HepG2 (cell line): ENCODE results near the gene TYMS. TPM values are rescaled to one million over a fixed set of nuclear protein-coding genes. Genes with fewer than 3 reads are reported as not detected.
A peak's percentile ranks its signal among the peaks of the same experiment; 100 is the strongest.

ENCODE experiments used
- ATAC-seq: fragments of 200-7000 bp; cut with Tn5 transposase; 3 replicates; pipeline ENCODE4 v1.9.1; 2020; ENCODE audit warnings: mild to moderate bottlenecking, moderate library complexity
- BruUV-seq: library from RNA; stranded (reverse); fragments of 400-500 nt; replicated peaks from 2 replicates; lab custom pipeline; 2021; lab: Mats Ljungman, UMichigan
- CTCF ChIA-PET: fragments of 300-600 bp; formaldehyde crosslinking; extraction: SDS; loops from one replicate; lab custom pipeline; 2021; ENCODE audit warnings: low total read pairs, inconsistent platforms, low intra/inter-chr PET ratio; lab: Yijun Ruan, JAX
- POLR2A ChIA-PET: fragments of 350-600 bp; sonication (Branson Sonifier 250); formaldehyde crosslinking; loops from one replicate; lab custom pipeline; 2020; ENCODE audit warnings: antibody characterized with exemption, inconsistent platforms; lab: Yijun Ruan, JAX
- DNase-seq: peaks from one replicate; pipeline ENCODE4 v3.0.0-alpha.2; 2015; ENCODE audit warnings: low spot score
- FAIRE-seq: peaks from 3 replicates; lab custom pipeline; 2011; peaks lifted over from hg19 to GRCh38; lab: Jason Lieb, UNC
- H2AFZ ChIP-seq: one replicate; pipeline ENCODE4 v1.6.1; 2011; ENCODE audit warnings: low read length, inconsistent platforms
- H3K27ac ChIP-seq: fragments of 300-600 bp; 3 replicates; pipeline ENCODE4 v1.8.0; 2011; ENCODE audit warnings: mixed run types, mild to moderate bottlenecking, mixed read lengths, low read length, inconsistent platforms; ENCODE audit not compliant: insufficient read depth; ENCODE audit errors: extremely low read length
- H3K27me3 ChIP-seq, 2 experiments: fragments of 200-600 bp in 1 of 2; 2 replicates in 1 of 2; 3 replicates in 1 of 2; pipeline versions ENCODE4 v1.6.0 to v1.8.0; 2011; ENCODE audit warnings: low read length in 2 of 2, mild to moderate bottlenecking in 2 of 2, moderate library complexity in 2 of 2, inconsistent platforms in 1 of 2; ENCODE audit not compliant: insufficient read depth in 2 of 2, control insufficient read depth in 1 of 2
- H3K36me3 ChIP-seq, 2 experiments: fragments of 200-600 bp in 1 of 2; replicated peaks in 1 of 2; 2 replicates in 1 of 2; 3 replicates in 1 of 2; pipeline versions ENCODE4 v1.5.1 to v1.8.0; 2011; ENCODE audit warnings: low read length in 2 of 2, inconsistent platforms in 1 of 2; ENCODE audit not compliant: insufficient read depth in 2 of 2, control insufficient read depth in 1 of 2
- H3K4me1 ChIP-seq: 2 replicates; pipeline ENCODE4 v1.5.1; 2012; ENCODE audit warnings: low read length, inconsistent platforms; ENCODE audit not compliant: insufficient read depth
- H3K4me2 ChIP-seq: 2 replicates; pipeline ENCODE4 v1.6.0; 2011; ENCODE audit warnings: low read depth, low read length, inconsistent platforms
- H3K4me3 ChIP-seq, 3 experiments: fragments of 200-600 bp in 1 of 3; sonication (generic), shearing (Covaris generic) in 1 of 3; replicated peaks in 1 of 3; 2 replicates each; pipeline ENCODE4 v1.5.1; 2011 to 2016; ENCODE audit warnings: low read length in 3 of 3, inconsistent platforms in 2 of 3, low read depth in 2 of 3, mild to moderate bottlenecking in 2 of 3, control low read depth in 1 of 3, mixed read lengths in 1 of 3; ENCODE audit not compliant: insufficient read depth in 1 of 3
- H3K79me2 ChIP-seq: one replicate; pipeline ENCODE4 v1.6.1; 2011; ENCODE audit warnings: low read length, inconsistent platforms; ENCODE audit not compliant: insufficient read depth
- H3K9ac ChIP-seq: 2 replicates; pipeline ENCODE4 v1.6.0; 2011; ENCODE audit warnings: mild to moderate bottlenecking, low read depth, low read length, inconsistent platforms; ENCODE audit not compliant: insufficient read depth
- H3K9me3 ChIP-seq: 2 replicates; pipeline ENCODE4 v1.5.1; 2012; ENCODE audit warnings: mild to moderate bottlenecking, low read length
- H4K20me1 ChIP-seq: 2 replicates; pipeline ENCODE4 v1.6.0; 2011; ENCODE audit warnings: inconsistent platforms, mild to moderate bottlenecking, low read length, moderate library complexity; ENCODE audit not compliant: insufficient read depth
- MAFF ChIP-seq: IDR thresholded peaks from 2 replicates; pipeline ENCODE4 v1.6.1; 2011; ENCODE audit warnings: low read depth, low read length, improper control_type of control experiment
- NFE2 ChIP-seq: sonication (generic); formaldehyde crosslinking; IDR thresholded peaks from 2 replicates; pipeline ENCODE4 v1.4.0; 2020; ENCODE audit warnings: missing genetic modification reagents
- RAD21 ChIP-seq: fragments of 450-650 bp; formaldehyde crosslinking; IDR thresholded peaks from 2 replicates; pipeline ENCODE4 v1.5.0; 2020; ENCODE audit warnings: mild to moderate bottlenecking
- RXRB ChIP-seq: IDR thresholded peaks from 2 replicates; pipeline ENCODE4 v1.6.1; 2016; ENCODE audit warnings: borderline replicate concordance, missing genetic modification reagents, missing compliant biosample characterization
- SIN3A ChIP-seq: IDR thresholded peaks from 2 replicates; pipeline ENCODE4 v1.6.1; 2011; ENCODE audit warnings: low read depth, mild to moderate bottlenecking, control low read depth, low read length, borderline replicate concordance
- ZNF678 ChIP-seq: sonication (generic); formaldehyde crosslinking; IDR thresholded peaks from 2 replicates; pipeline ENCODE4 v1.4.0; 2020; ENCODE audit warnings: mild to moderate bottlenecking, missing genetic modification reagents
- WGBS: methylation state at CpG from one replicate; pipeline ENCODE4 v1.1.6; 2017; ENCODE audit warnings: low lambda C conversion rate; 5-methylcytosine and 5-hydroxymethylcytosine counted together
- in situ Hi-C: cut with HindIII; loops from 2 replicates; pipeline ENCODE4 v1.10.0; 2017; ENCODE audit warnings: low pct_unique_long_range_greater_than_20kb; ENCODE audit not compliant: extremely low pct_ligation_motif_present
- intact Hi-C: fragments of 100-400 bp; cut with micrococcal nuclease; formaldehyde crosslinking; loops from one replicate; pipeline ENCODE4 v1.10.0; 2022; ENCODE audit not compliant: unreplicated experiment
- polyA plus RNA-seq, 8 experiments: library from polyadenylated mRNA; depleted of rRNA in 3 of 8; stranded (reverse) in 7 of 8; unstranded in 1 of 8; fragments of >200 nt; fragmentation: Illumina TruSeq in 4 of 8; extraction: Trizol in 4 of 8; gene quantifications; 2 replicates each; pipeline versions ENCODE4 v1.2.1 to v1.2.3, GENCODE V29; 2011 to 2016; ENCODE audit warnings: low read depth in 4 of 8, missing spikeins in 1 of 8, mixed read lengths in 1 of 8; ENCODE audit not compliant: insufficient read depth in 1 of 8
- total RNA-seq, 5 experiments: library from RNA; depleted of rRNA; stranded (reverse); fragments of >200 nt; fragmentation: Illumina TruSeq; extraction: Trizol; gene quantifications; 2 replicates each; pipeline ENCODE4 v1.2.3, GENCODE V29; 2016; ENCODE audit warnings: low read depth in 1 of 5
- TF ChIP-seq, protein P1 (sequence below): sonication (generic); formaldehyde crosslinking; IDR thresholded peaks from 2 replicates; pipeline ENCODE4 v1.4.0; 2020; ENCODE audit warnings: missing genetic modification reagents, low read depth, mild to moderate bottlenecking, borderline replicate concordance
- TF ChIP-seq, protein P2 (sequence below): sonication (generic); formaldehyde crosslinking; IDR thresholded peaks from 2 replicates; pipeline ENCODE4 v1.5.0; 2020; ENCODE audit warnings: missing genetic modification reagents
- TF ChIP-seq, protein P3 (sequence below): IDR thresholded peaks from 2 replicates; pipeline ENCODE4 v1.6.1; 2012; ENCODE audit warnings: low read depth, low read length, improper control_type of control experiment
- TF ChIP-seq, protein P4 (sequence below): sonication (generic); formaldehyde crosslinking; IDR thresholded peaks from 2 replicates; pipeline ENCODE4 v1.4.0; 2020; ENCODE audit warnings: missing genetic modification reagents, mild to moderate bottlenecking, borderline replicate concordance
- TF ChIP-seq, protein P5 (sequence below): sonication (generic); formaldehyde crosslinking; IDR thresholded peaks from 2 replicates; pipeline ENCODE4 v1.4.0; 2020; ENCODE audit warnings: missing genetic modification reagents, borderline replicate concordance

TYMS gene
- total and polyA plus RNA-seq, 2 of the 13 experiments (the other 11 are each of a cell fraction or from before 2014, with no cell fraction given), result 80.1 to 106 TPM

DNA sequence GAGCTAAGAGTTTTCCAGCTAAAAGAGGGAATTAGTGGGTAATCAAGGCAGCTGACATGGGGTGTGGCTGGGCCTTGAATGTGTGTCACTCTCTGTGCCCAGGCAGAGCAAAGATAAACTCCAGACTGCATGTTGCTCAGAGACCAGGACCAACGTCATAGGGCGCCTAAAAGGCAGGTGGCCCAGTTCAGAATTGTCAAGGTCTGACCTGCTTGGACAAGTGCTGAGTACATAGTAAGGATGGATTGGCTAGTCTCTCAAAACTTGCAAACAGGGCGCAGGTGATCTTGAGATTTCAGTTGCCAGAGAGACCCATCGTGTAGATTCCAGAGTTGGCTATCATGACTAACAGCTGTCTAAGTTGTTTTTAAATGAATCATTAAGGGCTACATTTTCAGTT is 41.7 kb upstream of the TYMS start (continued):
- TF ChIP-seq, protein P1, sequence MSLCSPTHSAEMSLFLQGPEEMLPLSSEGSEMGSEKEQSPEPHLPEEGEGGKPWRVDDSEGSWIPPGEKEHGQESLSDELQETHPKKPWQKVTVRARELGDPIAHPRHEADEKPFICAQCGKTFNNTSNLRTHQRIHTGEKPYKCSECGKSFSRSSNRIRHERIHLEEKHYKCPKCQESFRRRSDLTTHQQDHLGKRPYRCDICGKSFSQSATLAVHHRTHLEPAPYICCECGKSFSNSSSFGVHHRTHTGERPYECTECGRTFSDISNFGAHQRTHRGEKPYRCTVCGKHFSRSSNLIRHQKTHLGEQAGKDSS (CRISPR knock-in tag), result no peak

DNA sequence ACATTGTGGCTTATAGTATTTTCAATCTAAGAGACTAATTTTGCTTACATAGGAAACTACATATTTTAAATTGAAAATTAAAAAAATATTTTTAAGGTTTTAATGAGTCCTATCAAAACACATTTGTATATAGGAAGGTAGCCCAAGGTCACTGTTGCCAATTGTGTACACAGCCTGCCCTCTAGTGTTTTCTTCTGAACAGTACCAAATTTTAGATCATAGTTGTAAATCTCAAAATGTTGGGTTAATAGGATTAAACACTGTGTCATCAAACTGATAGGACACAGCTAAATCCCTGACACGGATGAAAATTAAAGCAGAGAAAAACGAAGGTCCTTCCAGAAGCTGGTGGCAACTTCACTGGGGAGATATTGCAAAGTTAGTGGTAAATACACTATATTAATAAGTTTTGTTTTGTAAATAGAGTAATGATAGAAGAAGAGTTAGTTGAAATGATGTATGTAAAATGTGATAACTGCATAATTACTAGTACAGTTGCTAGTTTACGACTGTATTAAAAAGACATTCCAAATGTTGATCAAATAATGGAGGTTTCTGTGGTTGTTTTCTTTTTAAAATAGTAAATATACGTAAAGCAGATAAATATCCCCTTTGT is 41.0 kb upstream of the TYMS start:
- ChIA-PET CTCF (interaction anchor here (1.0 to 2.0 kb wide), 4 partner anchors 19 to 348 kb away, joined by 4 to 11 read pairs (median 9); partner anchors contain the start of genes CLUL1 and THOC1), POLR2A (no interaction called here)
- H3K4me1 ChIP-seq, result no peaks in the 10 kb centered on the region
- no peak overlapping the region for H3K4me2 ChIP-seq
- ATAC-seq (no peak), DNase-seq (peak; percentile 35), FAIRE-seq (peak; percentile 61)
- H3K36me3 ChIP-seq, result no peaks in the 10 kb centered on the region
- BruUV-seq, result no TSS peak
- 23% methylated on average over 4 of the region's 4 CpGs for WGBS
- no peaks in the 10 kb centered on the region for H3K79me2 ChIP-seq
- H2AFZ ChIP-seq, result no peak overlapping the region
- H4K20me1 ChIP-seq, result no peaks in the 10 kb centered on the region
- no peak overlapping the region for H3K27ac ChIP-seq
- H3K9ac ChIP-seq, result no peak overlapping the region
- no peaks in the 10 kb centered on the region for H3K9me3 ChIP-seq
- in situ Hi-C loops, result loop anchor here (10.0 to 25.0 kb wide), 2 partner anchors 221 to 342 kb away; no protein-coding TSS in a partner anchor
- H3K27me3 ChIP-seq, result peaks cover 0 to 4% of the 10 kb centered on the region in 2 experiments; a peak in 3 of 5 replicates
- no peak overlapping the region for H3K4me3 ChIP-seq
- intact Hi-C loops, result loop anchor here (1.0 kb wide), 3 partner anchors 19 to 330 kb away; no protein-coding TSS in a partner anchor
- TF ChIP-seq NFE2 (CRISPR knock-in tag), result no peak
- TF ChIP-seq, protein P2, sequence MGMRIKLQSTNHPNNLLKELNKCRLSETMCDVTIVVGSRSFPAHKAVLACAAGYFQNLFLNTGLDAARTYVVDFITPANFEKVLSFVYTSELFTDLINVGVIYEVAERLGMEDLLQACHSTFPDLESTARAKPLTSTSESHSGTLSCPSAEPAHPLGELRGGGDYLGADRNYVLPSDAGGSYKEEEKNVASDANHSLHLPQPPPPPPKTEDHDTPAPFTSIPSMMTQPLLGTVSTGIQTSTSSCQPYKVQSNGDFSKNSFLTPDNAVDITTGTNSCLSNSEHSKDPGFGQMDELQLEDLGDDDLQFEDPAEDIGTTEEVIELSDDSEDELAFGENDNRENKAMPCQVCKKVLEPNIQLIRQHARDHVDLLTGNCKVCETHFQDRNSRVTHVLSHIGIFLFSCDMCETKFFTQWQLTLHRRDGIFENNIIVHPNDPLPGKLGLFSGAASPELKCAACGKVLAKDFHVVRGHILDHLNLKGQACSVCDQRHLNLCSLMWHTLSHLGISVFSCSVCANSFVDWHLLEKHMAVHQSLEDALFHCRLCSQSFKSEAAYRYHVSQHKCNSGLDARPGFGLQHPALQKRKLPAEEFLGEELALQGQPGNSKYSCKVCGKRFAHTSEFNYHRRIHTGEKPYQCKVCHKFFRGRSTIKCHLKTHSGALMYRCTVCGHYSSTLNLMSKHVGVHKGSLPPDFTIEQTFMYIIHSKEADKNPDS, result no peak
- peak; percentile 61 for TF ChIP-seq RXRB
- TF ChIP-seq, protein P3, sequence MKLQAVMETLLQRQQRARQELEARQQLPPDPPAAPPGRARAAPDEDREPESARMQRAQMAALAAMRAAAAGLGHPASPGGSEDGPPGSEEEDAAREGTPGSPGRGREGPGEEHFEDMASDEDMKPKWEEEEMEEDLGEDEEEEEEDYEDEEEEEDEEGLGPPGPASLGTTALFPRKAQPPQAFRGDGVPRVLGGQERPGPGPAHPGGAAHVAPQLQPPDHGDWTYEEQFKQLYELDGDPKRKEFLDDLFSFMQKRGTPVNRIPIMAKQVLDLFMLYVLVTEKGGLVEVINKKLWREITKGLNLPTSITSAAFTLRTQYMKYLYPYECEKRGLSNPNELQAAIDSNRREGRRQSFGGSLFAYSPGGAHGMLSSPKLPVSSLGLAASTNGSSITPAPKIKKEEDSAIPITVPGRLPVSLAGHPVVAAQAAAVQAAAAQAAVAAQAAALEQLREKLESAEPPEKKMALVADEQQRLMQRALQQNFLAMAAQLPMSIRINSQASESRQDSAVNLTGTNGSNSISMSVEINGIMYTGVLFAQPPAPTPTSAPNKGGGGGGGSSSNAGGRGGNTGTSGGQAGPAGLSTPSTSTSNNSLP, result peak; percentile 68
- no peak for TF ChIP-seq ZNF678 (CRISPR knock-in tag)
- TF ChIP-seq, protein P4, sequence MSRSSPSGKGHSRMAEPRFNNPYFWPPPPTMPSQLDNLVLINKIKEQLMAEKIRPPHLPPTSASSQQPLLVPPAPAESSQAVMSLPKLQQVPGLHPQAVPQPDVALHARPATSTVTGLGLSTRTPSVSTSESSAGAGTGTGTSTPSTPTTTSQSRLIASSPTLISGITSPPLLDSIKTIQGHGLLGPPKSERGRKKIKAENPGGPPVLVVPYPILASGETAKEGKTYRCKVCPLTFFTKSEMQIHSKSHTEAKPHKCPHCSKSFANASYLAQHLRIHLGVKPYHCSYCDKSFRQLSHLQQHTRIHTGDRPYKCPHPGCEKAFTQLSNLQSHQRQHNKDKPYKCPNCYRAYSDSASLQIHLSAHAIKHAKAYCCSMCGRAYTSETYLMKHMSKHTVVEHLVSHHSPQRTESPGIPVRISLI (CRISPR knock-in tag), result no peak
- TF ChIP-seq MAFF, result peak; percentile 53
- no peak for TF ChIP-seq SIN3A
- TF ChIP-seq, protein P5, sequence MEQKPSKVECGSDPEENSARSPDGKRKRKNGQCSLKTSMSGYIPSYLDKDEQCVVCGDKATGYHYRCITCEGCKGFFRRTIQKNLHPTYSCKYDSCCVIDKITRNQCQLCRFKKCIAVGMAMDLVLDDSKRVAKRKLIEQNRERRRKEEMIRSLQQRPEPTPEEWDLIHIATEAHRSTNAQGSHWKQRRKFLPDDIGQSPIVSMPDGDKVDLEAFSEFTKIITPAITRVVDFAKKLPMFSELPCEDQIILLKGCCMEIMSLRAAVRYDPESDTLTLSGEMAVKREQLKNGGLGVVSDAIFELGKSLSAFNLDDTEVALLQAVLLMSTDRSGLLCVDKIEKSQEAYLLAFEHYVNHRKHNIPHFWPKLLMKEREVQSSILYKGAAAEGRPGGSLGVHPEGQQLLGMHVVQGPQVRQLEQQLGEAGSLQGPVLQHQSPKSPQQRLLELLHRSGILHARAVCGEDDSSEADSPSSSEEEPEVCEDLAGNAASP (CRISPR knock-in tag), result peak; percentile 42; the same call in 1 of the 2 replicates
- peak; percentile 72 for TF ChIP-seq RAD21 (CRISPR knock-in tag)
